Urinary bladder (tissue), 2 donors: ENCODE data around the gene VIT. TPM values are rescaled to one million over a fixed set of nuclear protein-coding genes. Genes with fewer than 3 reads are reported as not detected.

Experiments used
- polyA plus RNA-seq: library from polyadenylated mRNA; stranded (reverse); fragments of 200-250 nt; gene quantifications from one replicate; pipeline ENCODE4 v1.2.3, GENCODE V29; 2013
- total RNA-seq: library from RNA; depleted of rRNA; stranded (reverse); fragments of >200 nt; gene quantifications from one replicate; pipeline ENCODE4 v1.2.3, GENCODE V29; 2014
- donor health status: healthy.

Gene VIT
- total and polyA plus RNA-seq, 2 donors: 10.0 to 47.4 TPM

Other genes with a start within 250 kb of the VIT start
- 69.6 TPM for gene FEZ2, start 98.5 kb upstream of the VIT start, total RNA-seq
- gene FEZ2, start 98.5 kb upstream of the VIT start, polyA plus RNA-seq: 39.3 TPM